HepG2 (cell line): ENCODE data around the gene PYCARD. TPM values are rescaled to one million over a fixed set of nuclear protein-coding genes. Genes with fewer than 3 reads are reported as not detected.

Source experiments
- CC2D1A ChIP-seq: sonication (generic); formaldehyde crosslinking; IDR thresholded peaks from 2 replicates; pipeline ENCODE4 v1.8.1; 2023; ENCODE audit warnings: mild to moderate bottlenecking, missing genetic modification reagents
- CHCHD3 ChIP-seq: sonication (generic); formaldehyde crosslinking; IDR thresholded peaks from 2 replicates; pipeline ENCODE4 v1.8.0; 2022; ENCODE audit warnings: mild to moderate bottlenecking, missing genetic modification reagents, moderate library complexity
- ESRRA ChIP-seq: sonication (generic); formaldehyde crosslinking; IDR thresholded peaks from 2 replicates; pipeline ENCODE4 v1.5.1; 2020; ENCODE audit warnings: mild to moderate bottlenecking, low read depth, missing genetic modification reagents
- GATAD1 ChIP-seq: IDR thresholded peaks from 2 replicates; pipeline ENCODE4 v1.6.1; 2016; ENCODE audit warnings: missing genetic modification reagents, missing compliant biosample characterization
- HNRNPH1 ChIP-seq: fragments of 200-400 bp; formaldehyde crosslinking; optimal IDR thresholded peaks from 2 replicates; pipeline ENCODE3; 2017; ENCODE audit warnings: mild to moderate bottlenecking, low read depth, low read length
- MIER3 ChIP-seq: IDR thresholded peaks from 2 replicates; pipeline ENCODE4 v1.6.1; 2016; ENCODE audit warnings: missing compliant biosample characterization, borderline replicate concordance
- NFIC ChIP-seq: IDR thresholded peaks from 2 replicates; pipeline ENCODE4 v1.6.1; 2012; ENCODE audit warnings: mild to moderate bottlenecking, low read length, inconsistent platforms
- ONECUT2 ChIP-seq: sonication (generic); formaldehyde crosslinking; IDR thresholded peaks from 2 replicates; pipeline ENCODE4 v1.4.0; 2020; ENCODE audit warnings: missing genetic modification reagents
- PHF21A ChIP-seq: sonication (generic); formaldehyde crosslinking; IDR thresholded peaks from 2 replicates; pipeline ENCODE4 v1.5.0; 2020; ENCODE audit warnings: mild to moderate bottlenecking, missing genetic modification reagents
- SKI ChIP-seq: fragments of 450-650 bp; IDR thresholded peaks from one replicate; pipeline ENCODE4 v1.6.1; 2018; ENCODE audit warnings: mild to moderate bottlenecking; ENCODE audit not compliant: partially characterized antibody
- SMAD3 ChIP-seq: sonication (generic); formaldehyde crosslinking; IDR thresholded peaks from 2 replicates; pipeline ENCODE4 v1.4.0; 2020; ENCODE audit warnings: missing genetic modification reagents
- TBX3 ChIP-seq: fragments of 450-650 bp; IDR thresholded peaks from 2 replicates; pipeline ENCODE4 v1.6.1; 2017; ENCODE audit warnings: antibody characterized with exemption, mild to moderate bottlenecking, inconsistent platforms, borderline replicate concordance
- THAP11 ChIP-seq: IDR thresholded peaks from 2 replicates; pipeline ENCODE4 v1.6.1; 2016; ENCODE audit warnings: missing biosample characterization, missing genetic modification reagents
- XRCC5 ChIP-seq: fragments of 200-400 bp; formaldehyde crosslinking; optimal IDR thresholded peaks from 2 replicates; pipeline ENCODE3; 2017; ENCODE audit warnings: mild to moderate bottlenecking, low read length
- ZBTB7A ChIP-seq: sonication (generic); formaldehyde crosslinking; IDR thresholded peaks from 2 replicates; pipeline ENCODE4 v1.8.0; 2022; ENCODE audit warnings: mild to moderate bottlenecking, missing genetic modification reagents
- ZNF12 ChIP-seq: sonication (generic); formaldehyde crosslinking; IDR thresholded peaks from 2 replicates; pipeline ENCODE4 v1.5.0; 2020; ENCODE audit warnings: missing genetic modification reagents
- ZNF383 ChIP-seq: sonication (generic); formaldehyde crosslinking; IDR thresholded peaks from 2 replicates; pipeline ENCODE4 v1.4.0; 2020; ENCODE audit warnings: missing genetic modification reagents, mild to moderate bottlenecking, borderline replicate concordance
- ZNF557 ChIP-seq: sonication (generic); formaldehyde crosslinking; IDR thresholded peaks from 2 replicates; pipeline ENCODE4 v1.4.0; 2020; ENCODE audit warnings: missing genetic modification reagents
- ZNF570 ChIP-seq: sonication (generic); formaldehyde crosslinking; IDR thresholded peaks from 2 replicates; pipeline ENCODE4 v1.4.0; 2020; ENCODE audit warnings: mild to moderate bottlenecking, missing genetic modification reagents, borderline replicate concordance
- ZNF577 ChIP-seq: sonication (generic); formaldehyde crosslinking; IDR thresholded peaks from 2 replicates; pipeline ENCODE4 v1.4.0; 2020; ENCODE audit warnings: mild to moderate bottlenecking, low read depth, missing genetic modification reagents, borderline replicate concordance
- ZNF781 ChIP-seq: sonication (generic); formaldehyde crosslinking; IDR thresholded peaks from 2 replicates; pipeline ENCODE4 v1.5.1; 2020; ENCODE audit warnings: borderline replicate concordance, mild to moderate bottlenecking, missing genetic modification reagents; ENCODE audit errors: not compliant biosample characterization
- ZNF850 ChIP-seq: sonication (generic); formaldehyde crosslinking; conservative IDR thresholded peaks from 2 replicates; pipeline ENCODE4 v1.9.0; 2021; ENCODE audit warnings: mild to moderate bottlenecking, missing genetic modification reagents
- ZSCAN29 ChIP-seq: sonication (generic); formaldehyde crosslinking; conservative IDR thresholded peaks from 2 replicates; pipeline ENCODE4 v1.4.0; 2020; ENCODE audit warnings: mild to moderate bottlenecking, missing genetic modification reagents
- polyA plus RNA-seq, 8 experiments: library from polyadenylated mRNA; depleted of rRNA in 3 of 8; stranded (reverse) in 7 of 8; unstranded in 1 of 8; fragments of >200 nt; fragmentation: Illumina TruSeq in 4 of 8; extraction: Trizol in 4 of 8; gene quantifications; 2 replicates each; pipeline versions ENCODE4 v1.2.1 to v1.2.3, GENCODE V29; 2011 to 2016; ENCODE audit warnings: low read depth in 4 of 8, missing spikeins in 1 of 8, mixed read lengths in 1 of 8; ENCODE audit not compliant: insufficient read depth in 1 of 8
- total RNA-seq, 5 experiments: library from RNA; depleted of rRNA; stranded (reverse); fragments of >200 nt; fragmentation: Illumina TruSeq; extraction: Trizol; gene quantifications; 2 replicates each; pipeline ENCODE4 v1.2.3, GENCODE V29; 2016; ENCODE audit warnings: low read depth in 1 of 5
- TF ChIP-seq, protein P1 (sequence below): sonication (generic); formaldehyde crosslinking; IDR thresholded peaks from 2 replicates; pipeline ENCODE4 v1.5.0; 2020; ENCODE audit warnings: missing genetic modification reagents, mild to moderate bottlenecking, borderline replicate concordance
- TF ChIP-seq, protein P2 (sequence below): fragments of 450-650 bp; IDR thresholded peaks from 2 replicates; pipeline ENCODE4 v1.6.1; 2017; ENCODE audit warnings: mild to moderate bottlenecking
- TF ChIP-seq, protein P3 (sequence below): IDR thresholded peaks from 2 replicates; pipeline ENCODE4 v1.6.1; 2016; ENCODE audit warnings: mild to moderate bottlenecking, missing biosample characterization, missing genetic modification reagents

The PYCARD gene
- total and polyA plus RNA-seq, 2 of the 13 experiments (the other 11 are each of a cell fraction or from before 2014, with no cell fraction given) = 4.8 to 9.2 TPM

DNA sequence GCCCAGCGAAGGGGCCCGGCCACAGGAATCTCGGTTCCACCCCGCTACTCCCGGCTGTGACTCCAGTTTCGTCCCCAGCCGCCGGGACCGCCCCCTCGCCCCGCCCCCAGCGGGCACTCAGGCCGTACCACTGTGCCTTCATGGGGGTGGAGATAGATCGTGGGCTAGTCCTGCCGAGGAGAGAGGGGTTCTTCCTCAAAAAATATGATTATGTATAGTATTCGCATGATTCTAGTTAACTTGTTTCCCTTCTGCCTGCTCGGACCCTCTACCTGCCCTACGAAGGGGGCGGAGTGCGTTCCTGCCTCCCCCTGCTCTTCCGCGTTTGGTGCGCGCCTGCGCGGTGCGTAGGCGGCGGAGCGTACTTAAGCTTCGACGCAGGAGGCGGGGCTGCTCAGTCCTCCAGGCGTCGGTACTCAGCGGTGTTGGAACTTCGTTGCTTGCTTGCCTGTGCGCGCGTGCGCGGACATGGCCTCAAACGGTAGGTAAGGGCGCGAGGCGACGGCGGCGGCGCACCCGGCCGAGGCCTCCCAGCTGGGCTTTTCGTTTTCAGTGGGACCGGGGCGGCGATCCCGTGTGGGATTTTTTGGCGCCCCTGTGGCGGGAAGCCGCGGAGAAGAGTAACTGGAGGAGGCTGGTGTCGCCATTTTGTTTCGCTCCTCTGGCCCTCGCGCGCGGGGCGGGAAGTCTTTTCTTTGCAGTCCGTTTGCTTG lies 22.7 kb downstream of the PYCARD start, which contains the start of gene FUS (continued):
- TF ChIP-seq CHCHD3 (CRISPR knock-in tag) = peak; percentile 96
- TF ChIP-seq ZNF781 (CRISPR knock-in tag) = no peak
- TF ChIP-seq ZNF557 (CRISPR knock-in tag) = no peak
- TF ChIP-seq MIER3 (CRISPR knock-in tag) = peak; percentile 41; the same call in 1 of the 2 replicates
- TF ChIP-seq THAP11 (CRISPR knock-in tag) = peak; percentile 83
- TF ChIP-seq ZNF12 (CRISPR knock-in tag) = peak; percentile 77; the same call in 1 of the 2 replicates
- TF ChIP-seq, protein P1, sequence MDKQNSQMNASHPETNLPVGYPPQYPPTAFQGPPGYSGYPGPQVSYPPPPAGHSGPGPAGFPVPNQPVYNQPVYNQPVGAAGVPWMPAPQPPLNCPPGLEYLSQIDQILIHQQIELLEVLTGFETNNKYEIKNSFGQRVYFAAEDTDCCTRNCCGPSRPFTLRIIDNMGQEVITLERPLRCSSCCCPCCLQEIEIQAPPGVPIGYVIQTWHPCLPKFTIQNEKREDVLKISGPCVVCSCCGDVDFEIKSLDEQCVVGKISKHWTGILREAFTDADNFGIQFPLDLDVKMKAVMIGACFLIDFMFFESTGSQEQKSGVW (CRISPR knock-in tag) = no peak
- no peak; the same call in 1 of the 2 replicates for TF ChIP-seq ZNF850 (CRISPR knock-in tag)
- peak; percentile 44; the same call in 1 of the 2 replicates for TF ChIP-seq ESRRA (CRISPR knock-in tag)
- peak; percentile 28 for TF ChIP-seq XRCC5
- no peak for TF ChIP-seq CC2D1A (CRISPR knock-in tag)
- peak; percentile 71 for TF ChIP-seq TBX3
- peak; percentile 94; the same call in 1 of the 2 replicates for TF ChIP-seq ZNF383
- no peak for TF ChIP-seq ZNF577 (CRISPR knock-in tag)
- peak; percentile 89 for TF ChIP-seq ZBTB7A
- peak; percentile 41; the same call in 1 of the 2 replicates for TF ChIP-seq ONECUT2
- TF ChIP-seq HNRNPH1 = no peak
- TF ChIP-seq SKI = peak; percentile 28
- TF ChIP-seq, protein P2, sequence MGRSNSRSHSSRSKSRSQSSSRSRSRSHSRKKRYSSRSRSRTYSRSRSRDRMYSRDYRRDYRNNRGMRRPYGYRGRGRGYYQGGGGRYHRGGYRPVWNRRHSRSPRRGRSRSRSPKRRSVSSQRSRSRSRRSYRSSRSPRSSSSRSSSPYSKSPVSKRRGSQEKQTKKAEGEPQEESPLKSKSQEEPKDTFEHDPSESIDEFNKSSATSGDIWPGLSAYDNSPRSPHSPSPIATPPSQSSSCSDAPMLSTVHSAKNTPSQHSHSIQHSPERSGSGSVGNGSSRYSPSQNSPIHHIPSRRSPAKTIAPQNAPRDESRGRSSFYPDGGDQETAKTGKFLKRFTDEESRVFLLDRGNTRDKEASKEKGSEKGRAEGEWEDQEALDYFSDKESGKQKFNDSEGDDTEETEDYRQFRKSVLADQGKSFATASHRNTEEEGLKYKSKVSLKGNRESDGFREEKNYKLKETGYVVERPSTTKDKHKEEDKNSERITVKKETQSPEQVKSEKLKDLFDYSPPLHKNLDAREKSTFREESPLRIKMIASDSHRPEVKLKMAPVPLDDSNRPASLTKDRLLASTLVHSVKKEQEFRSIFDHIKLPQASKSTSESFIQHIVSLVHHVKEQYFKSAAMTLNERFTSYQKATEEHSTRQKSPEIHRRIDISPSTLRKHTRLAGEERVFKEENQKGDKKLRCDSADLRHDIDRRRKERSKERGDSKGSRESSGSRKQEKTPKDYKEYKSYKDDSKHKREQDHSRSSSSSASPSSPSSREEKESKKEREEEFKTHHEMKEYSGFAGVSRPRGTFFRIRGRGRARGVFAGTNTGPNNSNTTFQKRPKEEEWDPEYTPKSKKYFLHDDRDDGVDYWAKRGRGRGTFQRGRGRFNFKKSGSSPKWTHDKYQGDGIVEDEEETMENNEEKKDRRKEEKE = no peak
- TF ChIP-seq PHF21A (CRISPR knock-in tag) = no peak
- TF ChIP-seq ZNF570 (CRISPR knock-in tag) = no peak; the same call in 1 of the 2 replicates
- peak; percentile 35 for TF ChIP-seq GATAD1
- TF ChIP-seq, protein P3, sequence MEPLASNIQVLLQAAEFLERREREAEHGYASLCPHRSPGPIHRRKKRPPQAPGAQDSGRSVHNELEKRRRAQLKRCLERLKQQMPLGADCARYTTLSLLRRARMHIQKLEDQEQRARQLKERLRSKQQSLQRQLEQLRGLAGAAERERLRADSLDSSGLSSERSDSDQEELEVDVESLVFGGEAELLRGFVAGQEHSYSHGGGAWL (CRISPR knock-in tag) = peak; percentile 73
- TF ChIP-seq NFIC = 0 out of 2 replicates have a peak, but pooled peaks have one; percentile 56
- TF ChIP-seq SMAD3 = peak; percentile 91
- peak; percentile 69; the same call in 1 of the 2 replicates for TF ChIP-seq ZSCAN29 (CRISPR knock-in tag)
